OCI-LY3 (cell line): Measurements from ENCODE around the gene XPNPEP2.

Experiments used
- H2AFZ ChIP-seq: fragments of 200-600, 300-600 bp; shearing (Covaris generic); 2 replicates; pipeline ENCODE4 v1.6.0; 2014; ENCODE audit warnings: antibody characterized with exemption, low read depth, low read length
- H3K27ac ChIP-seq: fragments of 200-600, 300-600 bp; sonication (generic); 2 replicates; pipeline ENCODE4 v1.5.1; 2014; ENCODE audit warnings: mild to moderate bottlenecking, low read length, moderate library complexity, mixed read lengths
- H3K27me3 ChIP-seq: fragments of 200-600, 300-600 bp; sonication (generic); 2 replicates; pipeline ENCODE4 v1.6.1; 2014; ENCODE audit warnings: low read depth, low read length, mixed read lengths
- H3K36me3 ChIP-seq: fragments of 200-600, 300-600 bp; sonication (generic); replicated peaks from 2 replicates; pipeline ENCODE3; 2014; ENCODE audit warnings: low read depth, low read length, mixed read lengths
- H3K4me1 ChIP-seq: fragments of 300-600, 200-600 bp; sonication (generic); 2 replicates; pipeline ENCODE4 v1.6.1; 2014; ENCODE audit warnings: low read length, mixed read lengths
- H3K4me2 ChIP-seq: fragments of 200-600, 300-600 bp; sonication (generic); 2 replicates; pipeline ENCODE4 v1.6.1; 2014; ENCODE audit warnings: low read length, mixed read lengths
- H3K4me3 ChIP-seq: fragments of 300-600, 200-600 bp; sonication (generic); 2 replicates; pipeline ENCODE4 v1.5.1; 2014; ENCODE audit warnings: antibody characterized with exemption, mild to moderate bottlenecking, low read length, moderate library complexity
- H3K79me2 ChIP-seq: fragments of 300-600, 200-600 bp; shearing (Covaris generic); 2 replicates; pipeline ENCODE4 v1.6.1; 2014; ENCODE audit warnings: mild to moderate bottlenecking, low read length, mixed read lengths
- H3K9ac ChIP-seq: fragments of 300-600, 200-600 bp; shearing (Covaris generic); 2 replicates; pipeline ENCODE4 v1.6.0; 2014; ENCODE audit warnings: mild to moderate bottlenecking, low read length, moderate library complexity
- H3K9me3 ChIP-seq: fragments of 200-600, 300-600 bp; shearing (Covaris generic); 2 replicates; pipeline ENCODE4 v1.6.1; 2014; ENCODE audit warnings: low read length, mixed read lengths; ENCODE audit not compliant: insufficient read depth
- H4K20me1 ChIP-seq: fragments of 200-600, 300-600 bp; sonication (generic); 2 replicates; pipeline ENCODE4 v1.6.1; 2016; ENCODE audit warnings: low read length, mixed read lengths; ENCODE audit not compliant: insufficient read depth
- EZH2phosphoT487 ChIP-seq: fragments of 200-600 bp; shearing (Covaris generic); IDR thresholded peaks from 2 replicates; pipeline ENCODE4 v1.6.1; 2018; ENCODE audit warnings: antibody characterized with exemption, mixed run types, low read depth
- TF ChIP-seq, protein P1 (sequence below): fragments of 200-600, 300-600 bp; sonication (generic); IDR thresholded peaks from 2 replicates; pipeline ENCODE4 v1.5.1; 2014; ENCODE audit warnings: antibody characterized with exemption, low read length, low read depth

Gene XPNPEP2

GRCh38 chrX:129721870-129722269 is 16.9 kb upstream of the XPNPEP2 start:
- H4K20me1 ChIP-seq, result no peaks in the 10 kb centered on the region
- no peak overlapping the region for H3K4me2 ChIP-seq
- no peak overlapping the region for H3K9ac ChIP-seq
- no peaks in the 10 kb centered on the region for H3K9me3 ChIP-seq
- H2AFZ ChIP-seq, result no peak overlapping the region
- no peak overlapping the region for H3K27ac ChIP-seq
- TF ChIP-seq, protein P1, sequence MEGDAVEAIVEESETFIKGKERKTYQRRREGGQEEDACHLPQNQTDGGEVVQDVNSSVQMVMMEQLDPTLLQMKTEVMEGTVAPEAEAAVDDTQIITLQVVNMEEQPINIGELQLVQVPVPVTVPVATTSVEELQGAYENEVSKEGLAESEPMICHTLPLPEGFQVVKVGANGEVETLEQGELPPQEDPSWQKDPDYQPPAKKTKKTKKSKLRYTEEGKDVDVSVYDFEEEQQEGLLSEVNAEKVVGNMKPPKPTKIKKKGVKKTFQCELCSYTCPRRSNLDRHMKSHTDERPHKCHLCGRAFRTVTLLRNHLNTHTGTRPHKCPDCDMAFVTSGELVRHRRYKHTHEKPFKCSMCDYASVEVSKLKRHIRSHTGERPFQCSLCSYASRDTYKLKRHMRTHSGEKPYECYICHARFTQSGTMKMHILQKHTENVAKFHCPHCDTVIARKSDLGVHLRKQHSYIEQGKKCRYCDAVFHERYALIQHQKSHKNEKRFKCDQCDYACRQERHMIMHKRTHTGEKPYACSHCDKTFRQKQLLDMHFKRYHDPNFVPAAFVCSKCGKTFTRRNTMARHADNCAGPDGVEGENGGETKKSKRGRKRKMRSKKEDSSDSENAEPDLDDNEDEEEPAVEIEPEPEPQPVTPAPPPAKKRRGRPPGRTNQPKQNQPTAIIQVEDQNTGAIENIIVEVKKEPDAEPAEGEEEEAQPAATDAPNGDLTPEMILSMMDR, result no peak
- TF ChIP-seq EZH2phosphoT487, result no peak
- no peaks in the 10 kb centered on the region for H3K36me3 ChIP-seq
- no peak overlapping the region for H3K4me3 ChIP-seq
- H3K27me3 ChIP-seq, result no peaks in the 10 kb centered on the region
- no peaks in the 10 kb centered on the region for H3K79me2 ChIP-seq
- no peaks in the 10 kb centered on the region for H3K4me1 ChIP-seq

DNA sequence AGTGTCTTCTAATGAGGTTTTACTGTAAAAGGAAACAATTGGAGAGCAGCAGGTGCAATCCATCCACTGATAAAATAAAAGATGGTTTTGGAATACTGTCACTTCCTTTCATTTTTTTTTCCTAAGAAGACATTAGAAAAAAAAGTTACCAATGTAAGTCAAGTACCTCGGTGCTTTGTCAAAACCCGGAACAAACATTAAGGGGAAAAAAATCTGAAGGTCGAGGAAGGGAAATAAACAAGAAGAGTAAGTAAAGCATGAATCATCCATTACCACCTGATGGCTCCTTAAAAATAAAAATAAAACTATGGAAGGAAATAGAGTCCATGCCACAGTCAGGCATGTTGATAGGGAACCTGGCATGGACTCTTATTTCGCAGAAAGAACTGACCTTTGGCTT is 15.3 kb upstream of the XPNPEP2 start:
- no peaks in the 10 kb centered on the region for H3K9me3 ChIP-seq
- H3K4me2 ChIP-seq, result no peak overlapping the region
- H2AFZ ChIP-seq, result no peak overlapping the region
- H3K79me2 ChIP-seq, result no peaks in the 10 kb centered on the region
- no peak overlapping the region for H3K27ac ChIP-seq
- no peaks in the 10 kb centered on the region for H4K20me1 ChIP-seq
- H3K9ac ChIP-seq, result no peak overlapping the region
- H3K4me1 ChIP-seq, result no peaks in the 10 kb centered on the region
- H3K4me3 ChIP-seq, result no peak overlapping the region
- no peaks in the 10 kb centered on the region for H3K36me3 ChIP-seq
- TF ChIP-seq, protein P1, result no peak
- TF ChIP-seq EZH2phosphoT487, result no peak
- no peaks in the 10 kb centered on the region for H3K27me3 ChIP-seq

DNA sequence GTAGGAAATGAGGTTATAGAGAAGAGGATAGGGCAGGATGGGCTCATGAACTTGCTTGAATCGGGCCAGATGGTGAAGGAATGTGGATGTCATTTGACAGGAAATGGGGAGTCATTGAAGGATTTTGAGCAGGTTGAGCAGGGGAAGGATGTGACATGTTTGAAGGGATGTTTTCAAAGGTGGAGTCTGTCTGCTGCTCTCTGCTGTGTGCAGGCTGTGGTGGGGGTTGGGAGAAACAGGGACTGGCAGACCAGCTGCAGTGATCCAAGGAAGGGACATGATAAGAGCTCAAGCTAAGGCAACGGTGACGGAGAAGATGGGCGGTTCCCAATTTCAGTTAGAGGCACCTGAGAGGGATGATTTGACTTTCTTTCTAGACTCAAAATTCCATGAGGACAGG is 14.0 kb upstream of the XPNPEP2 start:
- Histone ChIP-seq H3K4me2 (no peak overlapping the region), H3K27ac (no peak overlapping the region), H3K4me3 (no peak overlapping the region), H4K20me1 (no peaks in the 10 kb centered on the region), H3K4me1 (no peaks in the 10 kb centered on the region), H3K27me3 (no peaks in the 10 kb centered on the region), H3K79me2 (no peaks in the 10 kb centered on the region), H3K9me3 (no peaks in the 10 kb centered on the region), H2AFZ (no peak overlapping the region), H3K36me3 (no peaks in the 10 kb centered on the region), H3K9ac (no peak overlapping the region)
- TF ChIP-seq, protein P1, result no peak
- no peak for TF ChIP-seq EZH2phosphoT487

GRCh38 chrX:129726307-129727111 is 12.3 kb upstream of the XPNPEP2 start:
- no peak for TF ChIP-seq EZH2phosphoT487
- TF ChIP-seq, protein P1, result peak; percentile 70
- Histone ChIP-seq H3K4me1 (peaks cover 9% of the 10 kb centered on the region), H3K27me3 (no peaks in the 10 kb centered on the region)

More at GRCh38 chrX:129726307-129727111, 12.3 kb upstream of the XPNPEP2 start:
- Histone ChIP-seq H3K9me3 (no peaks in the 10 kb centered on the region), H4K20me1 (no peaks in the 10 kb centered on the region), H2AFZ (no peak overlapping the region), H3K79me2 (no peaks in the 10 kb centered on the region), H3K4me3 (no peak overlapping the region), H3K27ac (no peak overlapping the region), H3K4me2 (no peak overlapping the region), H3K9ac (no peak overlapping the region), H3K36me3 (no peaks in the 10 kb centered on the region)
